Measurements from ENCODE around the gene VPS72. TPM values are rescaled to one million over a fixed set of nuclear protein-coding genes. Genes with fewer than 3 reads are reported as not detected.
A peak's percentile ranks its signal among the peaks of the same experiment; 100 is the strongest.

The VPS72 gene
- total and polyA plus RNA-seq, 2 of the 13 experiments (the other 11 are each of a cell fraction or from before 2014, with no cell fraction given) = 33.7 to 34.5 TPM

- 0 out of 2 replicates have a peak, but pooled peaks have one; percentile 17 for TF ChIP-seq ARID3A (IDR thresholded peaks at IDR 0.05; ENCODE audit: low read depth, low read length)
- peak; percentile 75; the same call in 1 of the 2 replicates for TF ChIP-seq ZNF607 (CRISPR knock-in tag; IDR thresholded peaks at IDR 0.05; ENCODE audit: borderline replicate concordance)
- peak; percentile 45; the same call in 1 of the 2 replicates for TF ChIP-seq FOXP4 (CRISPR knock-in tag; IDR thresholded peaks at IDR 0.05)
- TF ChIP-seq RXRB (CRISPR knock-in tag; IDR thresholded peaks at IDR 0.05; ENCODE audit: borderline replicate concordance) = 0 out of 2 replicates have a peak, but pooled peaks have one; percentile 1
- peak; percentile 91 for TF ChIP-seq FOSL2 (CRISPR knock-in tag; IDR thresholded peaks at IDR 0.05)
- TF ChIP-seq SRF (IDR thresholded peaks at IDR 0.05; ENCODE audit: low read depth, low read length) = no peak
- TF ChIP-seq ZBTB20 (CRISPR knock-in tag; IDR thresholded peaks at IDR 0.05; ENCODE audit: borderline replicate concordance, low read depth) = 0 out of 2 replicates have a peak, but pooled peaks have one; percentile 13
- TF ChIP-seq ZNF337 (CRISPR knock-in tag; IDR thresholded peaks at IDR 0.05; ENCODE audit: borderline replicate concordance, low read depth) = 0 out of 2 replicates have a peak, but pooled peaks have one; percentile 12
- TF ChIP-seq SP5 (CRISPR knock-in tag; IDR thresholded peaks at IDR 0.05; ENCODE audit: borderline replicate concordance, low read depth) = 0 out of 2 replicates have a peak, but pooled peaks have one; percentile 52
- no peak for TF ChIP-seq PCBP1 (IDR thresholded peaks at IDR 0.05; ENCODE audit: borderline replicate concordance, low read depth, low read length)
- TF ChIP-seq ZBTB38 (CRISPR knock-in tag; IDR thresholded peaks at IDR 0.05) = no peak
- TF ChIP-seq ZNF720 (CRISPR knock-in tag; IDR thresholded peaks at IDR 0.05) = no peak
- TF ChIP-seq FOXK2 (IDR thresholded peaks at IDR 0.05) = peak; percentile 68
- no peak for TF ChIP-seq ZNF225 (CRISPR knock-in tag; IDR thresholded peaks at IDR 0.05)
- TF ChIP-seq KDM1A (CRISPR knock-in tag; IDR thresholded peaks at IDR 0.05) = no peak
- no peak for TF ChIP-seq ZSCAN31 (CRISPR knock-in tag; IDR thresholded peaks at IDR 0.05; ENCODE audit: low read depth)
- TF ChIP-seq PHF21A (CRISPR knock-in tag; IDR thresholded peaks at IDR 0.05) = 0 out of 2 replicates have a peak, but pooled peaks have one; percentile 8
- TF ChIP-seq ZNF781 (CRISPR knock-in tag; IDR thresholded peaks at IDR 0.05; ENCODE audit: borderline replicate concordance, not compliant biosample characterization) = peak; percentile 46
- no peak for TF ChIP-seq HMG20A (CRISPR knock-in tag; IDR thresholded peaks at IDR 0.05; ENCODE audit: borderline replicate concordance)
- no peak for TF ChIP-seq EZH2 (conservative IDR thresholded peaks at IDR 0.05; ENCODE audit: low read depth, low read length)
Measured at GRCh38 chr1:151197863-151198253, 7.9 kb upstream of the VPS72 start (continued).

All from HepG2 (cell line).